ENCODE results near the gene CAMKV. TPM values are rescaled to one million over a fixed set of nuclear protein-coding genes. Genes with fewer than 3 reads are reported as not detected.

Gene CAMKV
- total RNA-seq, 2 experiments from 2014 or later: not detected

DNA sequence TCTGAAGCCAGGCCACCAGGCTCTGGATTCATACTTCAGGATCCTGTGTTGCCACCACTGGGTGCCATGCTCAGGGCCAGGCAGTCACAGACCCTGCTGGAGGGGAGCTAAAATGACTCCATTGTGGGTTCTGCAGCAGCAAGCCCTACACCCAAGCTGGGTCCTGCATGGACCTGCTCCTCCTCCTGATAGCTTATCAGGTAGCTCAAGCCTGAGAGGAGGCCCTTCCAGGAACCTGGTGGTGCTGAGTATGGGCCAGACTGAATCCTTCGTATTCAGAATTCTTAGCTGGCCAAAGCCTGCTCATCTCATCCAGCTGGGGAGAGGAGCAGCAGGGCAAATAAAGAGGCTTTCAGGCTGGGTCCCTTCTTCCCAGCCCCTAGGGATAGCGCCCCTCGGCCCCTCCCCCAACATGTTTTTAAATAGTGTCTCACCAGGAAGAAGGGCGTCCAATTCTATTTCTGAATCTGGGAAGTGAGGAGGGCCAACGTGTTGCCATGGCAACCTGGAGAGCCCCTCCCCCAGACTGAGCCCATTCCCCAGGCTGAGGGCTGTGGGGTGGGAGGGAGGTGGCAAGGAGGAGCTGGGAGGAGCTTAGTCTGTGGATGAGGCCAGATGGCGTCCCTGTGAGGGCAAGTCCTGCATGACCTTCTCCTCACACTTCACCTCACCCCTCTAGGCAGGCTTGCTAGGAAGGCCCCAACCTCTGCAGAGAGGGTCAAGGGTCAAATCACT is 11.0 kb upstream of the CAMKV start:
- CTCF ChIA-PET: interaction anchor here (0.8 to 1.2 kb wide), 3 partner anchors 12 to 41 kb away, joined by 3 to 4 read pairs (median 3); no protein-coding TSS in a partner anchor

GRCh38 chr3:49879721-49880120 is 10.0 kb upstream of the CAMKV start:
- Mint-ChIP-seq H3K27ac (no peak overlapping the region), H3K4me3 (no peak overlapping the region), H3K9me3 (no peaks in the 10 kb centered on the region), H3K4me1 (no peaks in the 10 kb centered on the region), H3K27me3 (no peaks in the 10 kb centered on the region), H3K36me3 (ENCODE audit: low read depth) (no peaks in the 10 kb centered on the region)
- CTCF ChIA-PET: no interaction called here
- DNase-seq: no peak
- POLR2A ChIA-PET: no interaction called here

More for the DNA sequence above, 11.0 kb upstream of the CAMKV start:
- Mint-ChIP-seq H3K4me3 (no peak overlapping the region), H3K9me3 (no peaks in the 10 kb centered on the region), H3K36me3 (ENCODE audit: low read depth) (no peaks in the 10 kb centered on the region), H3K27me3 (no peaks in the 10 kb centered on the region), H3K27ac (no peak overlapping the region), H3K4me1 (no peaks in the 10 kb centered on the region)
- DNase-seq: no peak
- POLR2A ChIA-PET: interaction anchor here (0.9 to 1.1 kb wide), 2 partner anchors 24 to 74 kb away, joined by 3 read pairs; no protein-coding TSS in a partner anchor

DNA sequence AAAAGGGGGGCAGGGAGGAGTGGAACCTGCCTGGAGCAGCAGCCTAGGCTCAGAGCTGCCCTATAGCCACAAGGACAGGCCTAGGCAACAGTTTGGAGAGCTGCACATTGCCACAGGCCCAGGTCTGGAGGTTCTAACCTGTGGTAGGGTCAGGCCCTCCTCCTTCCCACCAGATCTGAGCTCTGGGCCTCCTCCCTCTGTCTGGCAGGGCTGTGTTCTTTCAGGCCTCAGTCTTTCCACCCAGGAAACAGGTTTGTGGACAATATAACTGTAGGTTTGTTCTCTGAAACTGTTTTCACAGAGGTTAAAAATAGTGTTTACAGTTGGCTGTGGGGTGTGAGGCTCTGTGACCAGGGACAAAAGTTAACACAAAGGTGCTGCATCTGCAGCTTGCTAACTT is 9.0 kb upstream of the CAMKV start:
- no peak for DNase-seq
- ChIA-PET POLR2A (no interaction called here), CTCF (interaction anchor here (0.7 to 1.0 kb wide), 3 partner anchors 8 to 434 kb away, joined by 3 to 6 read pairs (median 3); no protein-coding TSS in a partner anchor)
- no peaks in the 10 kb centered on the region for H3K9me3 Mint-ChIP-seq
- no peak overlapping the region for H3K27ac Mint-ChIP-seq
- H3K4me3 Mint-ChIP-seq: no peak overlapping the region
- no peaks in the 10 kb centered on the region for H3K4me1 Mint-ChIP-seq
- no peaks in the 10 kb centered on the region for H3K27me3 Mint-ChIP-seq
- H3K36me3 Mint-ChIP-seq (ENCODE audit: low read depth): no peaks in the 10 kb centered on the region

GRCh38 chr3:49877716-49878115 is 8.0 kb upstream of the CAMKV start:
- no peak overlapping the region for H3K4me3 Mint-ChIP-seq
- ChIA-PET POLR2A (no interaction called here), CTCF (no interaction called here)

GRCh38 chr3:49876567-49876966 is 6.9 kb upstream of the CAMKV start:
- H3K4me3 Mint-ChIP-seq: no peak overlapping the region
- DNase-seq: no peak
- ChIA-PET CTCF (interaction anchor here (0.5 kb wide), 1 partner anchor 92 kb away, joined by 3 read pairs; no protein-coding TSS in a partner anchor), POLR2A (no interaction called here)
- peaks cover under 1% of the 10 kb centered on the region for H3K27me3 Mint-ChIP-seq
- H3K4me1 Mint-ChIP-seq: no peaks in the 10 kb centered on the region
- no peaks in the 10 kb centered on the region for H3K36me3 Mint-ChIP-seq (ENCODE audit: low read depth)
- no peak overlapping the region for H3K27ac Mint-ChIP-seq
- H3K9me3 Mint-ChIP-seq: no peaks in the 10 kb centered on the region

More at GRCh38 chr3:49877716-49878115, 8.0 kb upstream of the CAMKV start:
- H3K36me3 Mint-ChIP-seq (ENCODE audit: low read depth): no peaks in the 10 kb centered on the region
- no peaks in the 10 kb centered on the region for H3K4me1 Mint-ChIP-seq
- no peaks in the 10 kb centered on the region for H3K27me3 Mint-ChIP-seq
- DNase-seq: no peak
- H3K9me3 Mint-ChIP-seq: no peaks in the 10 kb centered on the region
- H3K27ac Mint-ChIP-seq: no peak overlapping the region

DNA sequence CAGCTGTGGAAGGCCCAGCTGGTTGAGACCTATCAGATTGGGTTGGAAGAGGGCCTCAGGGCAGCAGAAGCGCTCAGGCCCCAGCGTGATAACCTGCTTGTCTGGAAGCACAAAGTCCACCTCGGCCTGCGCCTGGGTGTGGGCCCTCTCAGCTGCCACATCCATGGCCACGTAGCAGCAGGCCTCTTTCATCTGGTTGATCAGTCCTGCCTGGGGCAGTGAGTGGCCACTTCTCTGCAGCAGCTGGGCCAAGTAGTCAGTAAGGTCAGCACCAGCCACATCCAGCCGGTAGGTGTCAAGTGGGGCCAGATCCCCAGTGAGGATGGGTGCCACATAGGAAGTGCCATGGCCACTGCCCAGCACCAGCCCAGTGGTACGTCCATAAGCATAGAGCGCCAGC is 3.9 kb upstream of the CAMKV start:
- ChIA-PET CTCF (interaction anchor here (0.6 kb wide), 1 partner anchor 262 kb away, joined by 3 read pairs; no protein-coding TSS in a partner anchor), POLR2A (no interaction called here)
- no peaks in the 10 kb centered on the region for H3K9me3 Mint-ChIP-seq
- H3K4me3 Mint-ChIP-seq: no peak overlapping the region
- H3K4me1 Mint-ChIP-seq: no peaks in the 10 kb centered on the region
- no peak overlapping the region for H3K27ac Mint-ChIP-seq
- H3K27me3 Mint-ChIP-seq: peaks cover 17% of the 10 kb centered on the region
- no peaks in the 10 kb centered on the region for H3K36me3 Mint-ChIP-seq (ENCODE audit: low read depth)
- no peak for DNase-seq

DNA sequence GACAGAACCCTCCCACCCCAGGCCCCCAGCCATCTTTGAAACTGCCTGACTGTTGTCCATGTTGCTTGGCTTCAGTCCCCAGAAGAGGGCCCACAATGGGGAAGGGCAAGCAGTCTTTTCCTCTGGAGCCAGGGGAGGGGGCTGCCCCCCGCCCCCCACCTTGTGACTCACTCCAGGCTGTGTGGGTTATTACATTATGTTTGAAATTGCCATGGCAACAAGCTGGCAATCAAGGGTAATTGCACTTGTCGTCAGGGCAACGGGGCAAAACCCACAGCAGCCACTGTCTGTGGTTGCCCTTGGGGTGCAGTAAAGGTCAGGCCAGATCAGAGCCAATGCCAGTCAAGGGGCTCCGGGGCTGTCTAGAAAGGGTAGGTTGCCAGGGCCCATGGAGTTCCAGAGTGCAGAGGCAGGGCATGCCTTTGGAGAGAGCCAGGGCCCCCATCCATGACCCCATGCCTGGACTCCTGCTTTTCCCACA is 3.1 kb upstream of the CAMKV start:
- Mint-ChIP-seq H3K4me3 (no peak overlapping the region), H3K36me3 (ENCODE audit: low read depth) (no peaks in the 10 kb centered on the region), H3K9me3 (no peaks in the 10 kb centered on the region), H3K27me3 (peaks cover 25% of the 10 kb centered on the region), H3K4me1 (no peaks in the 10 kb centered on the region), H3K27ac (no peak overlapping the region)
- ChIA-PET CTCF (interaction anchor here (1.0 kb wide), 1 partner anchor 18 kb away, joined by 3 read pairs; no protein-coding TSS in a partner anchor), POLR2A (no interaction called here)
- DNase-seq: no peak

DNA sequence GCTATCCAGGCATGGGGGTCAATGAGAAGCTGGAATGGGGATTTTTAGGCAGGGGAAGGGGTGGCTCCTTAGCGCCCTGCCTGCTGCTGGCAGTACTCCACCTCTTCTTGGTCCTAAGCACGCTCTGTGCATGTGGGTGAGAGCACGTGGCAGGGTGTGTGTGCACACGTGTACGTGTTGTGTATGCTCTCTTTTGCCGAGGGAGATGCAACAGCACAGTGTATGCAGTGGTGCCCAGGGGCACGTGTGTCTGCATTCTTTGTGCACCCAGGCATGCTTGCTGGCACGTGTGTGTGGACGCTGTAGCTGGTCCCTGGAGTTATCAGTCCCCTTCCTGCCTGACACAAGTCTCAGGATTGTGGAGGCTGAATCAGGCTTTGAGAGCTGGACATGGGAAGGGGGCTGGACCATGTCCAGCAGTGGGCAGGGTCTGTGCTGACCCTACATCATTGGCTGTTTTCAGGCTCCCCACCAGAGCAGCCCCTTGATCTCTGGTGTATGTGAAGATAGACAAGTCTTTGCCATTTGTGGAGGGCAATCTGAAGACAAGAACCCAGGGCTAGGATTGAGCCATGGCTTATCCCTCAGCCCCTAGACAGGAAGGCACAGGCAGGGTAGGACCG is 1.9 kb upstream of the CAMKV start:
- H3K27me3 Mint-ChIP-seq: peaks cover 34% of the 10 kb centered on the region
- no peak overlapping the region for H3K27ac Mint-ChIP-seq
- POLR2A ChIA-PET: no interaction called here
- H3K4me3 Mint-ChIP-seq: no peak overlapping the region
- no peaks in the 10 kb centered on the region for H3K9me3 Mint-ChIP-seq
- CTCF ChIA-PET: interaction anchor here (1.0 kb wide), 1 partner anchor 16 kb away, joined by 3 read pairs; no protein-coding TSS in a partner anchor
- no peak for DNase-seq
- no peaks in the 10 kb centered on the region for H3K36me3 Mint-ChIP-seq (ENCODE audit: low read depth)
- H3K4me1 Mint-ChIP-seq: no peaks in the 10 kb centered on the region

GRCh38 chr3:49868862-49869466 is 742 bp downstream of the CAMKV start:
- no peak for DNase-seq
- Mint-ChIP-seq H3K36me3 (ENCODE audit: low read depth) (no peaks in the 10 kb centered on the region), H3K27me3 (peaks cover 43% of the 10 kb centered on the region), H3K4me3 (no peak overlapping the region), H3K27ac (no peak overlapping the region), H3K9me3 (no peaks in the 10 kb centered on the region), H3K4me1 (no peaks in the 10 kb centered on the region)
- ChIA-PET POLR2A (interaction anchor here (1.1 to 1.8 kb wide), 2 partner anchors 10 to 13 kb away, joined by 4 to 5 read pairs; partner anchors contain the start of gene TRAIP), CTCF (interaction anchor here (0.7 to 1.4 kb wide), 2 partner anchors 12 to 66 kb away, joined by 3 read pairs; no protein-coding TSS in a partner anchor)

DNA sequence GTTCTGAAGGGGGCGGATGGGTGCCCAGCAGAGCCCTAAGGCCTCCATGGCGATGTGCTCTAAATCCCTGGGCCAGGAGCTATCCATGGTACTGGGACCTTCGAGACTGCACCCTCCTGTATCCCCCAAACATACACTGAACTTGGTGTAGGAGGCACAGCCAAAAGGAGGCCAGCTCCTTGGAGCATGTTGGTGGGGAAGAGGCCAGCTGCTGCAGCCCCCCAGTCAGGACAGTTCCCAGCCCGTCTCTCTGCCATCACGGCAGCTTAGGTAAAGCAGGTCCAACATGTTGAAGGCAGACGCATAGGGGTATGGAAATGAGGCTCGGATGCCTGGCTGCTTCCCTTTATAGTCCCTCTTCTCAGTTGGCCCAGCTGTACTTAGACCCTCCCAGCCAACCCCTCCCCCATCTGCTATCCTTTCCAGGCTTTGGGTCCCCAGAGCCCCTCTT is 1.8 kb downstream of the CAMKV start:
- DNase-seq: peak; percentile 29
- Mint-ChIP-seq H3K27ac (no peak overlapping the region), H3K4me3 (no peak overlapping the region), H3K4me1 (no peaks in the 10 kb centered on the region), H3K27me3 (peaks cover 48% of the 10 kb centered on the region), H3K36me3 (ENCODE audit: low read depth) (no peaks in the 10 kb centered on the region), H3K9me3 (no peaks in the 10 kb centered on the region)
- ChIA-PET POLR2A (interaction anchor here (0.8 kb wide), 1 partner anchor 72 kb away, joined by 3 read pairs; the partner anchor contains the start of gene RBM6), CTCF (interaction anchor here (1.4 to 1.7 kb wide), 2 partner anchors 29 to 65 kb away, joined by 3 to 7 read pairs; no protein-coding TSS in a partner anchor)

- peaks cover 50% of the 10 kb centered on the region for H3K27me3 Mint-ChIP-seq
- H3K4me1 Mint-ChIP-seq: no peaks in the 10 kb centered on the region
Measured at GRCh38 chr3:49867400-49867799, 2.3 kb downstream of the CAMKV start.

GRCh38 chr3:49865198-49865784 is 4.4 kb downstream of the CAMKV start:
- Mint-ChIP-seq H3K27me3 (peaks cover 39% of the 10 kb centered on the region), H3K9me3 (no peaks in the 10 kb centered on the region), H3K36me3 (ENCODE audit: low read depth) (no peaks in the 10 kb centered on the region), H3K4me3 (no peak overlapping the region), H3K27ac (no peak overlapping the region), H3K4me1 (no peaks in the 10 kb centered on the region)
- POLR2A ChIA-PET: no interaction called here
- DNase-seq: no peak
- CTCF ChIA-PET: no interaction called here

More at GRCh38 chr3:49867400-49867799, 2.3 kb downstream of the CAMKV start:
- DNase-seq: no peak
- H3K4me3 Mint-ChIP-seq: no peak overlapping the region
- H3K27ac Mint-ChIP-seq: no peak overlapping the region
- ChIA-PET CTCF (interaction anchor here (1.7 kb wide), 1 partner anchor 28 kb away, joined by 7 read pairs; no protein-coding TSS in a partner anchor), POLR2A (interaction anchor here (0.8 to 1.1 kb wide), 2 partner anchors 9 to 73 kb away, joined by 3 read pairs; partner anchors contain the start of gene RBM6)
- H3K36me3 Mint-ChIP-seq (ENCODE audit: low read depth): no peaks in the 10 kb centered on the region
- no peaks in the 10 kb centered on the region for H3K9me3 Mint-ChIP-seq

Data from activated CD4-positive, alpha-beta memory T cell treated with anti-CD3 and anti-CD28 coated beads, Interleukin-2, amount 10 ng/mL, durations not matched to agents 7 days and 5 days (primary cell).